GM19395 (cell line): ENCODE measurements around the gene TP53INP2.
A peak's percentile ranks its signal among the peaks of the same experiment; 100 is the strongest.
"Not testable (repeated sequence)": the region's sequence is repeated elsewhere in the genome, so short reads cannot be mapped to it uniquely, and the experiment has no call there.

Experiments used
- ATAC-seq: cut with Tn5 transposase; IDR thresholded peaks from one replicate; pipeline ENCODE4 v1.9.1; 2021; ENCODE audit warnings: mild to moderate bottlenecking, moderate library complexity; ENCODE audit not compliant: unreplicated experiment

The TP53INP2 gene

GRCh38 chr20:34705397-34706301, 1.5 kb downstream of the TP53INP2 start:
- no peak for ATAC-seq

DNA sequence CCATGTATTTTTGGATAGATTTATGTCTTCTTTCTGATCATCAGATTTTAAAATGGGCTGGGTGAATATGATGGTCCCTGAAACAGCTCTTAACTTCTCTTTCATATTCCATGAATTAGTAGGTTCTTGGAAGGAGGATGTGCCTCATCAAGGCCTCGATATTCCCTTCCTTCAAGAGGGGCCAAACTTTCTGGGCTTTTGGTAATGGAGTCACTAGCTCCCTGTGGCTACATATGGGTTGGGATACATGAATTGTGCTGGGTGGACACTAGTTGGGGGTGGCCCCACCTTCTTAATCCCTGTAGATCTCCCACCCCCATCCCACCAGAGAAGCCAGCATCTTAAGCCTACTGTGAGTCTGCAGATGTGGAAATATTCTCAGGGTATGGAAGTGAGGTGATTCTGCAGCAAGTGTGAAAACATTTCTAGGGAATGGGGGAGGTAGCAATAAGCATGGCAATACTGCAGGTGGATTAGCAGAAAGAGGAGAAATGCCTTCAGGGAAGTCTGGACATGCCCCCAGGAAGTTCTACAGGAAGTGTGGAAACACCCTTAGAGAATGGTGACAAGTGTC, 2.2 kb downstream of the TP53INP2 start:
- ATAC-seq, result no peak

- no peak for ATAC-seq
Observed at GRCh38 chr20:34706912-34707784, 3.0 kb downstream of the TP53INP2 start.

DNA sequence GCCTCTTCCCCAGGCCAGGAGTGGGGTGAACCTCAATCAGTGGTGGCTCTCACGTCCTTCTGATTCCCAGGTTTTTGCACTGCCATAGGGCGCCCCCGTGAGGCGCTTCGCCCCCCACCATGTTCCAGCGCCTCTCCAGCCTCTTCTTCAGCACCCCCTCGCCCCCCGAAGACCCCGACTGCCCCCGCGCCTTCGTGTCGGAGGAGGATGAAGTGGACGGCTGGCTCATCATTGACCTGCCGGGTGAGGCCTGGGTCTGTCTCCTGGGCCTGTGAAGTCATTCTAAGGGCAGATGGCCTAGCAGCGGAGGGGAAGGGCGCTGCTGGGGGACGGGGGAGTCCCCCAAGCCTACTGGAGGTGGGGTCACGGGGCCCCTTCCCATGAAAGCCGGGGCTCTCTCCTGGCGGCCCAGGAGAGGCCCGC, 4.5 kb downstream of the TP53INP2 start:
- peak; percentile 16 for ATAC-seq

- ATAC-seq, result peak; percentile 55
Observed at GRCh38 chr20:34709044-34709830, 5.1 kb downstream of the TP53INP2 start.

- peak; percentile 35 for ATAC-seq
Observed at GRCh38 chr20:34709831-34710567, 5.9 kb downstream of the TP53INP2 start.

GRCh38 chr20:34710568-34710839, 6.4 kb downstream of the TP53INP2 start:
- ATAC-seq, result no peak

DNA sequence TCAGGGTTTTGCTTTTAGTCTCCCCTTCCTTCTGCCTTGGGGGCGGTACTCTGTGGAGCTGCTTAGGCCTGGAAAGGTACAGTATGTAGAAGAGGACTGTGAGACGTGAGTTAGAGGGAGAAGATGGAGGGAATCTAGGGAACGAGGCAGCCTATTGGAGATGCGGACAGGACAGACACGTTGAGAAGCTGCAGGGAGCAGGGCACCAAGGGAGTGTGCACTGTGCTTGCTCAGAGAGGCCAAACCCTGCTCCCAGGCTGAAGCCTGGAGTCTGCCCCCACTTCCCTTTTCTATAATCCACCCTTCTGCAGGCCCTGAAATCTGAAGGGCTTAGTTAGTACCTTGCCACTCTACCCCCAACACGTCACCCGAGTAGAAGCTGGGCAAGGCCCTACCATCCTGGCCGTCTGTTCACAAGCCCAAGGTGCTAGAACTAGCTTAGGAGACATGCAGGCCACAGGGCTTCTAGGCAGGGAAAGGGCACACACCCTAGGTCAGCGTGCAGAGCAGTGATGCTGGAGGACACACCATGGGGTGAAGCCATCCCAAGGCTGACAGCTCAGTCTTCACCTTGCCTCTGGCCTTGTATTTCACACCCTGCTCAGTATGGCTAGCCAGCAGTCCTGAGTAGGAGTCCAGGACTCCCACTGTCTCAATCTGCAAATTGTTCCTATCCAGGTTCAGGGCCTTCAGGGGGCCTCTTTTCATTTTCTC, 6.9 kb downstream of the TP53INP2 start:
- ATAC-seq, result no peak

- ATAC-seq, result no peak
Observed at GRCh38 chr20:34711813-34712430, 7.8 kb downstream of the TP53INP2 start.

GRCh38 chr20:34712525-34713192, 8.5 kb downstream of the TP53INP2 start:
- ATAC-seq, result no peak

DNA sequence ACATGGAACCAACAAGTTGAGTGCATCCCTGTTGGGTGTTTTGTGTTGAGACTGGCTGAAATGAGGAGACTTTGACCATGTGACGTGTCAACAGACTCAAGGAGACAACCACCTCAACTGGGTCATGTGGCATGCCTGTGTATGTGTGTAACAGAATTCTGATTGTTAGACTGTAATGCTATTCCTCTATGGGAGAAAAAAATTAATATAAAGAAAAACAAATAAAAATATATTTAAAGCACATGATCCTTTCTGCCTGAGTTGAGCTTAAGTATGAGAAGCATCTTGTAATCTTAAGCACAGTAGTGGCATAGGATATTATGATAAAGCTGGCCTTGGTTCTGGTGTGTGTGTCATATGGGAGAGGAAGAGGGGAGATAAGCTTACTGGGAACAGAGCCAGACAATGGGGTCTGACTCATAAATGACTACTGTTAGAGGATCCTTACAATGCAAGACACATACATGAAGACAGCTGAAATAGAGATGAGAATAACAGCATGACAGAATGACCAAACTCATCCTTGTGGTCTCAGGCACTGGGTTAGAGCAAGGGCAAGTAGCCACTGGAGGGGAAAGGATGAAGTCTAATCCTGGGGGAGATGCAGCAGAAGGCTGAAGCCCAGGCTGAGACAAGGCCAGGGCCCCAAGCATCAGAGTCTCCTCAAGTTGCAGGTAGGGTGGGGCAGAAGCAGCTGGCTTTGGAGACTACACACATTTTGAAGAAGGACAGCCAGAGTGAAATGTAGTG, 9.2 kb downstream of the TP53INP2 start:
- no peak for ATAC-seq

DNA sequence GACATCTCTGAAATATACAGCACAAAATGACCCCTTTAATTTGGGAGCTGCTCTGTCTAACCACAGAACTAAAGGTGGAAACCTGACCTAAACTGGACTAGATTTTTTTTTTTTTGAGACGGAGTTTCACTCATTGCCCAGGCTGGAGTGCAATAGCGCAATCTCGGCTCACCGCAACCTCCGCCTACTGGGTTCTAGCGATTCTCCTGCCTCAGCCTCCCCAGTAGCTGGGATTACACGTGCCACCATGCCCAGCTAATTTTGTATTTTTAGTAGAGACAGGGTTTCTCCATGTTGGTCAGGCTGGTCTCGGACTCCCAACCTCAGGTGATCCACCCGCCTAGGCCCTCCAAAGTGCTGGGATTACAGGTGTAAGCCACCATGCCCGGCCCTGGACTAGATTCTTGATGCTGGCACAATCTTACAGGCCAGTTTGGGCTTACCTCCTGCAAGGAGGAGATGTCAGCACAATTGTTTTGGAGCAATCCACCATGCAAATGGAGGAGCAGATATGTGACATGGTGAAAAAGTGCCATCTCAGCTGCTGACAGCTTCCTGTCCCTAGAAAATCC, 9.9 kb downstream of the TP53INP2 start:
- ATAC-seq, result not testable (repeated sequence)

GRCh38 chr20:34715384-34715783, 11.2 kb downstream of the TP53INP2 start:
- no peak for ATAC-seq

- no peak for ATAC-seq
Observed at GRCh38 chr20:34716921-34717229, 12.7 kb downstream of the TP53INP2 start.

DNA sequence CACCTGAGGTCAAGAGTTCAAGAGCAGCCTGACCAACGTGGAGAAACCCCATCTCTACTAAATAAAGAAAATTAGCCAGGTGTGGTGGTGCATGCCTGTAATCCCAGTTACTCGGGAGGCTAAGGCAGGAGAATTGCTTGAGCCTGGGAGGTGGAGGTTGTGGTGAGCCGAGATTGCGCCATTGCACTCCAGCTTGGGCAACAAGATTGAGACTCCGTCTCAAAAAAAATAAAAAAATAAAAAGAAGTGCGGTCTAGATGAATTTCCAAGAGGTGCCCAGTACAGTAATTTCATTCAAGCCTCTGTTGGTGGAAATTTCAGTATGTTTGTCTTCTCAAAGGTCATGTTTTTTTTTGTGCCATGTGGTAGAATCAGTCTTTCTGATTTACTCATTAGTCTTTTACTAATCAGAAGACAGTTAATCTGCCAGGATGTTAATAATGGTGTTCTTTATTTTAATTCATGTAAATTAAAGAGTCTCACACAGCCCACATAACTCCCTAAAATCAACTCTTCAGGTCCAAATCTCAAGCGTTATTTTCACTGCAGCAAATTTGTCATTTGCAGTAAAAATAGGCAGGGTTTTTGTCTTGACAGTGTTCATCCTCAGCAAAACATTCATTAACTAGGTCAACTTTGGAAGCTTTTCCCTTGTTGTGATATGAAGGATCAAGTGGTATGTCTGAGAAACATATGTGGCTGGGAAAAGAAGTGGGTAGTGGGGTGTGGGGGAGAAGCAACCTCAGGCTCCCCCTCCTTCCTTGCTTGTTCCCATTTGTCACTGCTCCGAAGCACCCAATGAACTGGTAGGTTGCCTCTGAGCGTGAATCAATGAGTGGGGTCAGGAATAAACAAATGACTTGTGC, 13.3 kb downstream of the TP53INP2 start:
- no peak for ATAC-seq

GRCh38 chr20:34719242-34720017, 15.3 kb downstream of the TP53INP2 start:
- peak; percentile 89 for ATAC-seq
